C4-2B (cell line): ENCODE measurements around the gene EID2.

Experiments used
- CTCF ChIP-seq: fragments of 450-650 bp; conservative IDR thresholded peaks from 2 replicates; pipeline ENCODE4 v1.5.1; 2017; ENCODE audit warnings: mild to moderate bottlenecking
- ZFX ChIP-seq: fragments of 450-650 bp; IDR thresholded peaks from 2 replicates; pipeline ENCODE4 v1.6.1; 2017

- TF ChIP-seq CTCF (no peak), ZFX (no peak)
Measured at GRCh38 chr19:39498798-39499642, 40.9 kb downstream of the EID2 start, which contains the start of gene DLL3.
